ENCODE results near the gene KDELR3. TPM values are rescaled to one million over a fixed set of nuclear protein-coding genes. Genes with fewer than 3 reads are reported as not detected.

KDELR3 gene
- 92.5 and 107 TPM in 2 replicates for total RNA-seq

GRCh38 chr22:38467904-38468442, at the start of gene KDELR3:
TSS of gene KDELR3 (plus strand) at chr22:38468096. CDS start at chr22:38468234, 138 bp downstream.

GRCh38 chr22:38455076-38455529, 12.8 kb upstream of the KDELR3 start, which contains the start of gene KCNJ4:
TSS of gene KCNJ4 (minus strand) at chr22:38455199. CDS start at chr22:38428132, 27,067 bp downstream.

DNA sequence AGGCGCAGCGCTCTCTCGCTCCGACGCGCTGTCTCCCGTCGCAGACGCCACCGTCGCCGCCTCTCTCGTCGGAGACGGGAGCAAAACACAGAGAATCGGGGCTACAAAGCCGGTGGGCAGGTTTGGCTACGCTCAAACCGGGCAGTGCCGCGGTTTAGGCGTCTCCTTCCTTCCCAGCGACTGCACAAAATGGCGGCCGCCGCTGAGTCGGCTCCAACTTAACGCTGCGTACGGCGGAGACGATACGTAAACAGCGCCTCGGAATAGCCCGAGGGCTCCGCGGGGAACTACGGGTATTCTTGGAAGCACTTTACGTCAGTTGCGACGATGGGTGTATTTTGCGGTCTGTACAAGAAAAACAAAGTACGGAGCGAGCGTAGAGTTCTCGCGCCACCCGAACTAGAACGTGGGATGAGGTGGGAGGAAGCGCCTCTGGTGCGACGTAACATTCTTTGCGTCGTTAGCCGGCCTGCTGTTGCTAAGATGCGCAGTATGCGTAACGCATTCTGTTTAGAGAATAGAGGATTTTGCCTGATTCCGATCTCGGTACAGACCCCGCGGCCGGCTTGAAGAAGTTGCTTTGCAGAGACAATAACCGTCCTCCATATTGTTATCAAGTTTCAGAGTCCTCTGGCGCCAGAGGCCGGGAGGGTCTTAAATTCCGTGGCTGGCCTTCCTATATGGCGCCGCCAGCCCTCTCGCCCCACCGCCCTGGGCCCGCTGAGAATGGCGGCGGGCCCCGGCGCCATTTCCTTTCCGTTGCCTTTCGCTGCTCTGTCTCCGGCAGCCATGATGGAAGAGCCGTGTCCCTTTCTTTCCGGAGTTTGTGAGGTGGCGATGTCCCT, 38.4 kb downstream of the KDELR3 start, which contains the start of gene DDX17:
Gene DDX17 (minus strand): TSS at position 194 of the 845 bp plus-strand sequence.

Other genes with a start within 250 kb of the KDELR3 start
- gene TMEM184B, start 195.1 kb upstream of the KDELR3 start, total RNA-seq = 41.1 and 57.6 TPM in 2 replicates
- gene CSNK1E, start 150.7 kb upstream of the KDELR3 start, total RNA-seq = 38.1 and 47.5 TPM in 2 replicates
- gene KCNJ4, start 12.9 kb upstream of the KDELR3 start, total RNA-seq = not detected in 2 replicates
- 200 and 208 TPM in 2 replicates for gene DDX17, start 38.2 kb downstream of the KDELR3 start, total RNA-seq
- gene DMC1, start 102.1 kb downstream of the KDELR3 start, total RNA-seq = 0.06 and 0.10 TPM in 2 replicates
- 0.15 and 0.37 TPM in 2 replicates for gene FAM227A, start 188.3 kb downstream of the KDELR3 start, total RNA-seq
- gene CBY1, start 188.5 kb downstream of the KDELR3 start, total RNA-seq = 24.0 and 33.6 TPM in 2 replicates
- 30.9 and 39.4 TPM in 2 replicates for gene TOMM22, start 213.9 kb downstream of the KDELR3 start, total RNA-seq
- 43.0 and 64.1 TPM in 2 replicates for gene JOSD1, start 232.8 kb downstream of the KDELR3 start, total RNA-seq
- 18.9 and 25.2 TPM in 2 replicates for gene GTPBP1, start 237.8 kb downstream of the KDELR3 start, total RNA-seq

All from cardiac ventricle fibroblast (primary cell).